GM18520 (cell line): ENCODE data around the gene LRP4.
"Not testable (repeated sequence)": the region's sequence is repeated elsewhere in the genome, so short reads cannot be mapped to it uniquely, and the experiment has no call there.

ENCODE experiments used
- ATAC-seq: cut with Tn5 transposase; IDR thresholded peaks from one replicate; pipeline ENCODE4 v1.9.1; 2021; ENCODE audit not compliant: unreplicated experiment

Gene LRP4, protein sequence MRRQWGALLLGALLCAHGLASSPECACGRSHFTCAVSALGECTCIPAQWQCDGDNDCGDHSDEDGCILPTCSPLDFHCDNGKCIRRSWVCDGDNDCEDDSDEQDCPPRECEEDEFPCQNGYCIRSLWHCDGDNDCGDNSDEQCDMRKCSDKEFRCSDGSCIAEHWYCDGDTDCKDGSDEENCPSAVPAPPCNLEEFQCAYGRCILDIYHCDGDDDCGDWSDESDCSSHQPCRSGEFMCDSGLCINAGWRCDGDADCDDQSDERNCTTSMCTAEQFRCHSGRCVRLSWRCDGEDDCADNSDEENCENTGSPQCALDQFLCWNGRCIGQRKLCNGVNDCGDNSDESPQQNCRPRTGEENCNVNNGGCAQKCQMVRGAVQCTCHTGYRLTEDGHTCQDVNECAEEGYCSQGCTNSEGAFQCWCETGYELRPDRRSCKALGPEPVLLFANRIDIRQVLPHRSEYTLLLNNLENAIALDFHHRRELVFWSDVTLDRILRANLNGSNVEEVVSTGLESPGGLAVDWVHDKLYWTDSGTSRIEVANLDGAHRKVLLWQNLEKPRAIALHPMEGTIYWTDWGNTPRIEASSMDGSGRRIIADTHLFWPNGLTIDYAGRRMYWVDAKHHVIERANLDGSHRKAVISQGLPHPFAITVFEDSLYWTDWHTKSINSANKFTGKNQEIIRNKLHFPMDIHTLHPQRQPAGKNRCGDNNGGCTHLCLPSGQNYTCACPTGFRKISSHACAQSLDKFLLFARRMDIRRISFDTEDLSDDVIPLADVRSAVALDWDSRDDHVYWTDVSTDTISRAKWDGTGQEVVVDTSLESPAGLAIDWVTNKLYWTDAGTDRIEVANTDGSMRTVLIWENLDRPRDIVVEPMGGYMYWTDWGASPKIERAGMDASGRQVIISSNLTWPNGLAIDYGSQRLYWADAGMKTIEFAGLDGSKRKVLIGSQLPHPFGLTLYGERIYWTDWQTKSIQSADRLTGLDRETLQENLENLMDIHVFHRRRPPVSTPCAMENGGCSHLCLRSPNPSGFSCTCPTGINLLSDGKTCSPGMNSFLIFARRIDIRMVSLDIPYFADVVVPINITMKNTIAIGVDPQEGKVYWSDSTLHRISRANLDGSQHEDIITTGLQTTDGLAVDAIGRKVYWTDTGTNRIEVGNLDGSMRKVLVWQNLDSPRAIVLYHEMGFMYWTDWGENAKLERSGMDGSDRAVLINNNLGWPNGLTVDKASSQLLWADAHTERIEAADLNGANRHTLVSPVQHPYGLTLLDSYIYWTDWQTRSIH (N-terminal part only)

DNA sequence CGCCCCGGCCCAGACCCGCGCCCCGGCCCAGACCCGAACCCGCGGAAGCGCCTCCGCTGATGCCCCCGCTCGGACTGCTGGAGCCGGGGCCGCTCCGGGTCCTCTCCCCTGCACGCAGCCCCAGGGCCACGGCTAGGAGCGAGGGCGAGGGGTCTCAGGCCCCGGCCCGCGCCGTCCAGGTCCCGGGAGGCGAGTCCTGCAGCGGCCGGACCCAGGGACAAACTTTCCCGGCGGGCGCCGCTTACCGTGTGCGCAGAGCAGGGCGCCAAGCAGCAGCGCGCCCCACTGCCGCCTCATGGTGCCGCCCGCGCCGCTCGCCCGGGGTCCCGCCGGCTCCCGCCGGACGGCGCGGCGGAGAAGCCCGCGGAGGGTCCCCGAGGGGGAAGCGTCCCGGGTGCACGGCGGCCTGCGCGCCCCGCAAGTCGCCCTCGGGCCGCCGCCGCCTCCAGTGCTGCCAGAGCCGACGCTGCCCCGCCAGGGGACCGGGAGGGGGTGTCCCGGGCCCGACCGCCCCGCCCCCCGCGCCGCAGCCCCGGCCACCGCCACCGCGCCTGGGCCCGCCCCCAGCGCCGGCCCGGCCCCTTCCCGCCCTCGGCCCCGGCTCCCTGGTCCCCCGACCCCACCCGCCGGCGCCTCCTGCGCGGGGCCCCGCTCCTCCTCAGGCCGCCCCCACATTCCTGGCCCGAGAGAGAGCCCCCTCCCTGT, at the start of gene LRP4:
Gene LRP4, minus strand, starts transcription at position 468 of the 705 bp plus-strand sequence. Its CDS starts 171 bp downstream, at position 297.
- no peak for ATAC-seq

DNA sequence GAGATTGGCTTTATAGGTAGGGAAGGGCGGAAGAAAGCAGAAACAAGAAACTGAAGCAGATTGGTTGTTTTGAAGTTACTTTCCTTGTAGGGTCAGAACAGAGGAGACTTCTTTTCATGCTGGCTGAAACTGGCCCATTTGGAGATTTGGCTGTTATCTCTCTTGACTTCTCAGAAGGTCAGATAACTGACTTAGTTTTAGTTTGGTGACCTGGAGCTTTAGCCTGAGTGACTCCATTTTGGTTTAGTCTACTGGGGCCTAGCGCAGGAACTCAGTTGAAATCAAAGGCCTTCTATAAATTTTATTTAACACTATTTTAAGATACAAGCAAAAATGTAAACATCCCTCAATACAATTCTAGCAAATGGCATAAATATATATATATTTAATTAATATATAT, 49.6 kb upstream of the LRP4 start:
- ATAC-seq: no peak

- ATAC-seq: no peak
Observed at GRCh38 chr11:46966773-46967172, 48.4 kb upstream of the LRP4 start.

DNA sequence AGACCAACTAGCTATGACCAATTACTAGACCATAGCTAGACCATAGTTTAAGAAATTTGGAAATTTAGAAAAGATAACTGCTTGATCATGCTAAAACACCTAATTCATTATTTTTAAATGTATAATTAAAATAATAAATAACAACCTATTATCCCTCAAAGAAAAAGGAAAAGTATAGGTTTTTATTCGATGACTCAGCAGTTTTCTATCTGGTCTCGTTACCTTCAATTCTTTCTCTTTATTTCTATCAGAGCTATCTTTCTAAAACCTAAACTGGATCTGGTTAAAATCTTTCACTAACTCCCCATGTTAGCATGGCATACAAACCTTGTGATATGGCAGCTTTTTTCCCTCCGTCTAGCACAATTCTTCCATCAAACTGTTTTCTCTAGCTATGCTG, 45.5 kb upstream of the LRP4 start:
- no peak for ATAC-seq

DNA sequence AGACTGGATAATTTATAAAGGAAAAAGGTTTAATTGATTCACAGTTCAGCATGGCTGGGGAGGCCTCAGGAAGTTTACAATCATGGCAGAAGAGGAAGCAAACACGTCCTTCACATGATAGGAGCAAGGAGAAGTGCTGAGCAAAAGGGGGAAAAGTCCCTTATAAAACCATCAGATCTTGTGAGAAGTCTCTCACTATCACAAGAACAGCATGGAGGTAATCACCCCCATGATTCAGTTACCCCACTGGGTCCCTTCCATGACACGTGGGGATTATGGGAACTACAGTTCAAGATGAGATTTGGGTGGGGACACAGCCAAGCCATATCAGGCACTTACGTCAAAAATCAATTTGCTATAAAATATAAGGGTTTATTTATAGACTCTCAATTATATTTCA, 43.5 kb upstream of the LRP4 start:
- not testable (repeated sequence) for ATAC-seq

- no peak for ATAC-seq
Observed at GRCh38 chr11:46961041-46961440, 42.7 kb upstream of the LRP4 start.

- ATAC-seq: no peak
Observed at GRCh38 chr11:46958777-46959176, 40.4 kb upstream of the LRP4 start.

GRCh38 chr11:46953093-46953492, 34.7 kb upstream of the LRP4 start:
- no peak for ATAC-seq

- ATAC-seq: no peak
Observed at GRCh38 chr11:46952553-46952952, 34.2 kb upstream of the LRP4 start.

GRCh38 chr11:46951864-46952263, 33.5 kb upstream of the LRP4 start:
- ATAC-seq: no peak

DNA sequence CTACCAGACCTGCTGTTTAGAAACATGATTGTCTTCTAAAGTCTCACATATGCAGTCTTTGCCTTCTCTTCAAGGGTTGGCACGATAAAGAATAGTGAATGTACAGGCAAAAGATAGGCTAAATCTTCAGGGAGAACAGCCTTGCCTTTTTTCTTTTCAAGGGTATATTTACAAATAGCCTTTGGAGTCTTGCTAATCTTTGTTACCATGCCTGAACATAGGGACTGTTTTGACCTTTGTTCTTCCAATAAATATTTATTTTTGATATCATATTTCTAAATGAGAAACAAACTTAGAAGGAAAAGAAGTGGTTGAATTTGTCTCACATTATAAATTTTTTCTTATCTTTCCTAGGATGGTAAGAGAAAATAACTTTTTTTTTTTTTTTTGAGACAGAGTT, 30.9 kb upstream of the LRP4 start:
- ATAC-seq: no peak

DNA sequence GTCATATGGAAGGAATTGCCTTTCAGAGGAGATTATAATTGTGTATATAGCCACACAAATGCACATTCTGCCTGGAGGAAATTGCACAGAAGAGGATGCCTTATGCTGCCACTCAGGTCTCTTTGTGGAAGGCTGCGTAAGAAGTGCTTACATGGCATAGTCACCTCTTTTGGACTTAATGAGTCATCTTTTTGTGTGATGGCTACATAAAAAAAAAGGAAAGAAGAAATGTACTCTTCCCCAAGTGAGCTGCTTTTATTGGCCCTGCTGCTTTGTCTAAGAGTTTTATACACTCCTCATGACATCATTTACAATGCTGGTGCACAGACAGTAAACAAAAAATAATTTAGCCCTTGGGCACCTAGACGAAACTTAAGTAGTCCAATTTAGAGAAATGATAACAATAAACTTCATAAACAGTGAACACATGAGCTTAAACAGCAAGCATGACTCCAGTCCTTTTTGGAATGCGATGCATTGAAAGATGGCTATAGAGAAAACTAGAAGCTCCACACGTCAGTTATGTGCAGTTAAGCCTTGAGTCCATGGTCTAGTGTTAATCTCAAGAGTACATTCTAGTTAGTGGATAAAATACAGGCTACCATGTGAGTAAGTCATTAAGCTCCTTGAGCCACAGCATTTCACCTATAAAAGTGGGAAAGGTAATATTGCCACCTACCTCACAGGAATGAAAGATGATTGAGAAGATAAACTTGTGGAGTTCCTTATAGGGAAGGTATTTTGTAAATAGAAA, 30.2 kb upstream of the LRP4 start:
- no peak for ATAC-seq

DNA sequence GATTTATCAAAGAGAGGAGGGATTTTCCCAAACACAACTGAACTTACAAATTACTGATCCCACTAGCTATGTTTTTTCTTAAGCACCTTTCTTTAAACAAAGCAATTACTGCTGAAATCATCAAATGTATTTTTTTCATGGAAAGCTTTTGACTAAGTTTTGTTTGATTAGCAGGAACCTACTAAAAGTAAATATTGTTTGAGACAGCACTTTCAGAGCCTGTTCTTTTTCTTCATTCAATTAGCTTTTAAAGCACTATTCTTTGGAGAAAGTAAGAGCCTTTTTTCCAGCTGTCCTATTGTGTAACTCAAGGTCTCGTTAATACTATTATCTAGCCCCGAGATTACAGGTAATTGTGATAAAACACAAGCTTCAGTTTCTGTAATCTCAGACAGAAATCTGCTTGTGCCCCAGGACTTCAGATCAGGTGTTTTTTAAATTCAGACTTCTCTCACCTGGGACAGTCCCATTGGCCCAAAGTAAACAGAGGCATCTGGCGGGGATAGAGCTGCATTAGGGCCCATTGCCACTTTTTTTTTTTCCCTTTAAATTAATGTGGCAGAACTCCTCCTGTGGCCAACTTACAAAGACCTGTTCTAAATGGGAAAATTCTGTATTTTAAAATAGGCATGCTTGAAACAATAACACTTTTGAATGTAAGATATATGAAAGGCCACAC, 29.2 kb upstream of the LRP4 start:
- no peak for ATAC-seq

DNA sequence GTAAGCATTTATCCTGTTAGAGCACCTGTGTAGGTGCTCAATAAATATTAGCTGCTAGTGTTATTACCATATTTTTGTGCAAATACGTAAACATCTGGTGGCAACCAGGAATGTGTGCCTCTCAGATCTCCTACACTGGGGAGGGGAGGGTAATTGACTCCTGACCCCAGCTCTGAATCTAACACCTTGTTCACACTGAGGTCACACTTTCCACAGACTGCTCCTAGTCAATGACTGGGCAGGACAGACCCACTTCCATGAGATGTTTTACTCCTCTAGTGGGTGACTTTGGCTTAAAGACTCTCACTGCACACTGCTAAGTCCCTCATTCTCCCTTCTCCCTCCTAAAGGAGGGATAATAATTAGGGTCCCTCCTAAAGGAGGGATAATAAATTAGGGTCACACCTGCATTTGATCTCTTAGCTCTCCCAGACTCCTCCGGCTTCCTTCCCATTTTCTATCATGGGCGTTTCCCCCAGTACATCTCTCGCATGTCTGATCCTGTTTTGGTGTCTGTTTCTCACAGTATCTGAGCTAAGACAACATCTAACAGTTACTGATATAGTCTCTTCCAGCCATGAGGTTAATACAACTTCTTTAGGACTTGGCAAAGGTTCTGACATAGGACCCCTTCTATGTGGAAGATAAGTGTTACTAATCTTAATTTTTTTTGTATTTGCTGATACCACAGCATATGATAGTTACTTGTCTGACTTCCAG, 26.2 kb upstream of the LRP4 start:
- no peak for ATAC-seq

DNA sequence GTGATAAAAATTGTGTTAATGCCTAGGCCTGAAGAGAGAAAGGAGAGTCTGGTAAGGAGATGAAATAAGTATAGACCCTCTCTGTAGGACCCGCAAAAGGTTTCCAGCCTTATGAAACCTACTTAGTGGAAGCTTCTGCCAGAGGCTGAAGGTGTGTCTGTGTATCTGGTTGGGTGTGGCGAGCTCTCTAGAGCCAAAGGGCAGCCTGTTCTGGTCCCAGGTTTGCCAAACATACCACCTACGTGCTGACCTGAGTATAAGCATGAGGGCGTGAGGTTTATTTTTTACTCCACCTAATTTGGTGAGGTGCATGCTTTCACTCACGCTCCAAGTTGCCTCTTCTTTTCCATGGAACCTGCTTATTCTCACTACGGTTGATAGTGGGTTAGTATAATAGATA, 23.8 kb upstream of the LRP4 start:
- no peak for ATAC-seq

- no peak for ATAC-seq
Observed at GRCh38 chr11:46936138-46937110, 18.1 kb upstream of the LRP4 start, which contains the start of gene CSTPP1. CSTPP1 (plus strand) TSS chr11:46936761; CDS start chr11:46936806, 45 bp downstream.

DNA sequence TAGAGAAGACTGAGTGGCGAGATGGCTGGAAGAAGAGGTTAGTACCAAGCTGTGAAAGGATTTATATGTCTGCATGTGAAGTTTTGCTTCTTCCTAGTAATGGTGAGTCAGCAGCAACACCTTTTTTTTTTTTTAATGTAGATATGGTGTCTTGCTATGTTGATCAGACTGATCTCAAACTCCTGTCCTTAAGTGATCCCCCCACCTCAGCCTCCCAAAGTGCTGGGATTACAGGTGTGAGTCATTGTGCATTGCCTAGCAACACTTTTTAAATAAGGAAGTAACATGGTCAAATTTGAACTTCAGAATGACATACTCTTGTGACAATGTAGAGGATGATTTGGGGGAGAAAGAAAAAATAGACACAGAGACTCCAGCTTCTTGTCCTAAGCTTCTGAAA, 11.7 kb upstream of the LRP4 start:
- ATAC-seq: no peak
